Kasumi-1 (cell line): ENCODE measurements around the gene GNAI3.

Experiments used
- DNase-seq, 2 experiments: peaks; one replicate each; lab custom pipeline; 2025; lab: John Stamatoyannopoulos, UW

Gene GNAI3

DNA sequence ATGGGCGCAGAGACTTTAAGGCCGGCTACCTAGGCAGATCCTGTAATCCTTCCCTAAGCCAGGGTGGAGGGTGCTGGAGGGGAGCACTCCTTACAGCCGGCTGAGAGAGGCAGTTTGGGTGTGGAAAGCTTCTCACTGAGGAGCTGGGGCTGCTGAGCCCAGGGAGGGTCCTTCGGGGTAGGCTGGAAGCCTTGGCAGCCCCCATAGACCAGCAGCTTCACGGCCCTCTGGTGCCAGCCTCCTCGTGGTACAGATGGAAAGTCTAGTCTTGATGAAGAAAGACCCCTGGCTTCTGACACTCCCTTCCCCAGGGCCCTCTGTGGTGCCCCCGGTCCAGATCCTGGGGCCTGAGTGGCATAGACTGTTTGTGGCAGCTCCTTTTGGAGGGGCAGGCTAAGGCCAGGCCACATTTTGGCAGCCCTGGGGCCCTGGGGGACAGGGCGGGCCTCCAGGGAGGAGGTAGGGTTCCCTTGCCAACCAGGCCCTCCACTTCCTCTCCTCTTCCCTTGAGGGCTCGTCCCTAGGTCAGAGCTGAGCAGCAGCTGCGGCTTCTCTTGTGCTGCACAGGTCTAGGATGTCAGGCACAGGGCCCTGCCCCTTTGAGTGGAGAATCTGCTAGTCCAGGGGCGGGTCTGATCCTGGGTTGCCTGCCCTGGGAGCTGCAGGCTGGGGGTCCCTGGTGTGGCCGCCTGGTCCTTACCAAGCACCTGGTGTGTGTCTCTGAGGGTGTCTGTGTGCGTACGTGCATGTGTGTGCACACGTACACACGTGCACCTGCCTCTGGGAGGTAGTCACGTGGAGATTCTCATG is 76.0 kb downstream of the GNAI3 start:
- DNase-seq = peak; percentile 83 to 86

DNA sequence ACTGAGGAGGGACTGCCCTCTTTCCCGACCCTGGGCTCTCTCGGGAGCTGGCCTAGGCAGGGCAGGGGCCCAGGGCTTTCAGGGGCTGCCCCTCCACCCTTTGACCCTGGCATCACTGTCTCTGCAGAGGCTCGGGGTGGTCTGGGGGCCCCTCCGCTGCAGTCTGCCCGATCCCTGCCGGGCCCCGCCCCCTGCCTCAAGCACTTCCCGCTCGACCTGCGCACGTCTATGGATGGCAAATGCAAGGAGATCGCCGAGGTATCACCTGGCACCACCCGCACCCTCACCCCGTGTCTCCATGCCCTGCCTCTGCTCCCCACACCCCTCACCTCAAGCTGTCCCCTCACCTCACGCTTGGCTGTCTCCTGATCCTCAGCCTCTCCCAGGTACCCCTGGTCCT is 76.8 kb downstream of the GNAI3 start:
- no peak for DNase-seq

DNA sequence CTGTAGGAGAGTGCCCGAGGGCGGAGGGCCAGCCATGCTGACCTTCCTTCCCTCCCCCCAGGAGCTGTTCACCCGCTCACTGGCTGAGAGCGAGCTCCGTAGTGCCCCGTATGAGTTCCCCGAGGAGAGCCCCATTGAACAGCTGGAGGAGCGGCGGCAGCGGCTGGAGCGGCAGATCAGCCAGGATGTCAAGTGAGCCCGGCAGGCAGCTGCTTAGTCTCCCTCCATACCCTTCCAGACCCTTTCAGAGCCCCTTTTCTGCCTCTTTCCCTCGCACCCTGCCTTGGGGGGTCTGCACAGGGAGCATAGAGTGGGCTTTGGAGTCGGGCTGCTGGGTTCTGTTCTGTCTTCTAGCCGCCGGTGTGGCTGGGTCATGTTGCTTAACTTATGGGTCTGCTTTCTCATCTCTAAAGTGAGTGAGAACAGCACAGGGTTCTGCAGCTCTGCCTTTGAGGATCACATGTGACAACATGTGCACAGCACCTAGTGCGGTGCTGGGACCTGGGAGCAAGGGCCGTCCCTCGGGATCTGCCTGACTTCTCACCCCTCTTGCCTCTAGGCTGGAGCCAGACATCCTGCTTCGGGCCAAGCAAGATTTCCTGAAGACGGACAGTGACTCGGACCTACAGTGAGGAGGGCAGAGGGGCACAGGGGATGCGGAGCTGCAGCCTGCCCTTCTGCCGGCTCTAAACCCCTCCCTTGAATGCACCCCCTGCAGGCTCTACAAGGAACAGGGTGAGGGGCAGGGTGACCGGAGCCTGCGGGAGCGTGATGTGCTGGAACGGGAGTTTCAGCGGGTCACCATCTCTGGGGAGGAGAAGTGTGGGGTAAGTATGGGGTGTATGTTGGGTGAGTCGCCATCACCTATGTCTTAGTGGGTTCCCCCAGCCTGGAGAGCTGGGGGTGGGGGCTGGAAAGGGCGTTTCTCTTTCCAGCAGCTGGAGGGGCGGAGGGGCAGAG is 77.5 kb downstream of the GNAI3 start:
- DNase-seq = no peak

DNA sequence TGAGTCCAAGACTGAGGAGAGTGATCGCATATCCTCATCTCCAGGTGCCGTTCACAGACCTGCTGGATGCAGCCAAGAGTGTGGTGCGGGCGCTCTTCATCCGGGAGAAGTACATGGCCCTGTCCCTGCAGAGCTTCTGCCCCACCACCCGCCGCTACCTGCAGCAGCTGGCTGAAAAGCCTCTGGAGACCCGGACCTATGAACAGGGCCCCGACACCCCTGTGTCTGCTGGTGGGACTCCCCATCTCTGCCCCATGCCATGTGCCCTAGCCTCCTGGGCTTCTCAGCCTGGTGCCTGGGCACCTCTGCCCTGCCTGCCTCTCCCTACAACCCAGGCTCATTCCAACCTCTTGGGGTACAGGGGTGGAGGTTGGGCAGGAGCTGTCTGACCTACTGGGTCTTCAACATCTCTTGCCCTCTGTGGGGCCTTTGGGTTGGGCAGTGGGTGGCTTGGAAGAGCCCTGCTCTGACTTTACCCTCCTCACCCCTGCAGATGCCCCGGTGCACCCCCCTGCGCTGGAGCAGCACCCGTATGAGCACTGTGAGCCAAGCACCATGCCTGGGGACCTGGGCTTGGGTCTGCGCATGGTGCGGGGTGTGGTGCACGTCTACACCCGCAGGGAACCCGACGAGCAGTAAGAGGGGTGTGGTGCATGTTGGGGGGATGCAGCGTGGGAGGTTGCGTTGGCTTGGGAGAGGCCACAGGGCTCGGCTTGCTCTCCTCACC is 78.4 kb downstream of the GNAI3 start:
- no peak for DNase-seq

DNA sequence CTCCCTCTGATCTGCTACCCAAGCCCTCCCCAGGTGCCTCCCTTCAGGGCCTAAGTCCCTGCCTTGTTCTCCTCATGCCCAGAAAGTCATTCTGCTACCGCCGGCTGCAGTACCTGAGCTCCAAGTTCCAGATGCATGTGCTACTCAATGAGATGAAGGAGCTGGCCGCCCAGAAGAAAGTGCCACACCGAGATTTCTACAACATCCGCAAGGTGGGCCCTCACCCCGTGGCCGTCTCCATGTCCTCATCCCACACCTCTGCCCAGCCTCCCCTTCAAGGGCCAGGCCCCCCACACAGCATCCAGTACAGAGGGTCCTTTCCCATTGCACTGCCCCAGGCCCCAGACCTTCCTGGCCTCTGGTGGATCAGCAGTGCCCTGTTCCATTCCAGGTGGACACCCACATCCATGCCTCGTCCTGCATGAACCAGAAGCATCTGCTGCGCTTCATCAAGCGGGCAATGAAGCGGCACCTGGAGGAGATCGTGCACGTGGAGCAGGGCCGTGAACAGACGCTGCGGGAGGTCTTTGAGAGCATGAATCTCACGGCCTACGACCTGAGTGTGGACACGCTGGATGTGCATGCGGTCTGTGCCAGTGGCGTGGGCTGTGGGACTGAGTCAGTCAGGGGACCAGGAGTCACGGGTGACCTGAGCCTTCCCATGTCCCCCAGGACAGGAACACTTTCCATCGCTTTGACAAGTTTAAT is 79.4 kb downstream of the GNAI3 start:
- no peak for DNase-seq

DNA sequence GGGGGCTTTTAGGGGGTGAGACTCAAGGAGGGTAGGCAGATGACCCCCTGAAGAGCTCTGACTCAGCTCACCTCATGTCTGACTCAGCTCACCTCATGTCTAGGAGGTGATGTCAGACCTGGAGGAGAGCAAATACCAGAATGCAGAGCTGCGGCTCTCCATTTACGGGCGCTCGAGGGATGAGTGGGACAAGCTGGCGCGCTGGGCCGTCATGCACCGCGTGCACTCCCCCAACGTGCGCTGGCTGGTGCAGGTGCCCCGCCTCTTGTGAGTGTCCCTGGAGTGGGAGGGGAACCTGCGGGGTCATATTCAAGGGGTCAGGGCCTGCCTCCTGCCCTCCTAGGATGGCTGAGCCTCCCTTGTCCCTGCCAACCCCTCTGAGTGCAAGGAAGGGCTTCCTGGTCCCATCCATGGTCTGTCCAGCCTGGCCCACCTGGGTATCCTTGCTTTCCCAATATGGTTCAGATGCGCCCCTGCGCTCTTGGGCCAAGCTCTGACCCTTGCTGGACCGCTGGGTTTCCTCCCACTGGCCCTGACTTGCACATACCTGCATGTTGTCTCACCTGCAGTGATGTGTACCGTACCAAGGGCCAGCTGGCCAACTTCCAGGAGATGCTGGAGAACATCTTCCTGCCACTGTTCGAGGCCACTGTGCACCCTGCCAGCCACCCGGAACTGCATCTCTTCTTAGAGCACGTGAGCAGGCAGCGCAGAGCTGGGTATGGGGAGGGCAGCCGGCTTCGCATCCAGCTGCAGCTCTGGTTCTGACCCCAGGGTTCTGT is 80.3 kb downstream of the GNAI3 start:
- DNase-seq = no peak

DNA sequence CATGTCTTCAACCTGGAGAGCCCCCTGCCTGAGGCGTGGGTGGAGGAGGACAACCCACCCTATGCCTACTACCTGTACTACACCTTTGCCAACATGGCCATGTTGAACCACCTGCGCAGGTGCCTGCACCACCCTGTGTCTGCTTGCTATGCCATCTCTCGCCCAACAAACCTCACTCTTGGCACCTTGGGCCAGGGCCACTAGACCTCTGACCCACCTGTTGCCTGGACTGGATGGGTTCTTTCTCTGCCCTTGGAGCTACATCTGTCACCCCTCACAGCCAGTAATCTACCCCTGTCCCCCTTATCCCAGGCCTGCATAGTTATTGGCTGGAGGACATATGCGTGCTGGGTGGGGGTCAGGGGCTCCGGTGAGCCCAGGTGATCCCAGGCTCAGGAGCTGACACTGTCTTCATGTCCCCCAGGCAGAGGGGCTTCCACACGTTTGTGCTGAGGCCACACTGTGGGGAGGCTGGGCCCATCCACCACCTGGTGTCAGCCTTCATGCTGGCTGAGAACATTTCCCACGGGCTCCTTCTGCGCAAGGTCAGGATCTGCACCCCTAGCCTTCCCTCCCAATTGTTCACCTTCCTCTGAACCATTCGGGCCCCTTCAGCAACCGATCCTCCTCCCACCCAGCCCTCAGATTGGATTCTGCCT is 81.1 kb downstream of the GNAI3 start:
- DNase-seq = no peak

DNA sequence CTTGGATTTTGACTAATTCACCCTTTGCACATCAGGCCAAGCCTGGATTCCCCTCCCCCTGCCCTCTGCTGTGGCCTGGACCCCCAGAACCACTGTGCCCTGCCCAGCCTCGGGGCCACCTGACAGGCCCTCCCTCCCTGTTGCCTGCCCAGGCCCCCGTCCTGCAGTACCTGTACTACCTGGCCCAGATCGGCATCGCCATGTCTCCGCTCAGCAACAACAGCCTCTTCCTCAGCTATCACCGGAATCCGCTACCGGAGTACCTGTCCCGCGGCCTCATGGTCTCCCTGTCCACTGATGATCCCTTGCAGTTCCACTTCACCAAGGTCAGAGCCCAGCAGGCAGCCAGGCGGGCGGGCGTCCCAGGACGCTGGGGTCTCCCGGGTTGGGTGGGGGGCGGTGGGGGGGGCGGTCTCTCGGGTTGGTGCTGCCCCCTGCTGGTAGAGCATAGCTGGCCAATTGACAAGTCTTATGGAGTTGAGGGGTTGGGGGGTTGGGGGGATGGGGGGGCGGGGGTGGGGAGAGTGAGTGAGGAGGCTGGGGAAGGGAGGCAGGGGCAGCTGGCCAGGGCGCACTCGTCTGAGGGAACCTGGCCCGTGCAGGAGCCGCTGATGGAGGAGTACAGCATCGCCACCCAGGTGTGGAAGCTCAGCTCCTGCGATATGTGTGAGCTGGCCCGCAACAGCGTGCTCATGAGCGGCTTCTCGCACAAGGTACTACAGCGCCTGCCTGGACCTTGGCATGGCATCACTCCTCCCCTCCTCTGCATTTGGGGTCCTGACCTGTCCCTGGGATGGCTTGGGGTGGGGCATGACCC is 81.9 kb downstream of the GNAI3 start:
- no peak for DNase-seq

DNA sequence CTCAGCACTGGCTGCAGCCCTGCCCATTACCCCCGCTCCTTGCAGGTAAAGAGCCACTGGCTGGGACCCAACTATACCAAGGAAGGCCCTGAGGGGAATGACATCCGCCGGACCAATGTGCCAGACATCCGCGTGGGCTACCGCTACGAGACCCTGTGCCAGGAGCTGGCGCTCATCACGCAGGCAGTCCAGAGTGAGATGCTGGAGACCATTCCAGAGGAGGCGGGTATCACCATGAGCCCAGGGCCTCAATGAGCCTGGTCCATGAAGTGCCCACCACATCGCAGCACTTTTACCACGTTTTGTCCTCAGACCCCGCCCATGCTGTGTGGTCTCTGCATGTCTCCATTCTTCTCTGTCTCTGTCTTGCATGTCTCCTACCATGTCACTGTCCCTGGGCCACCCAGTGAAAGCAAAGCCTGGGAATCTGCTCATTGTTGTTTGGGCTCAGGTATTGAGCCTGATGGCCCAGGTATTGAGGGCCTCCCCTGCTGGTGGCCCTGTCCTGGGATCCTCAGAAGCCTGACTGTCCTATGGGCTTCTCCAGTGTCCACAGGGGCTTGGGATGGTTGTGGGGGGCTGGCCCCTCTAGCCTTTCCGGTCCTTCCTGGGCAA is 82.6 kb downstream of the GNAI3 start:
- DNase-seq = no peak

DNA sequence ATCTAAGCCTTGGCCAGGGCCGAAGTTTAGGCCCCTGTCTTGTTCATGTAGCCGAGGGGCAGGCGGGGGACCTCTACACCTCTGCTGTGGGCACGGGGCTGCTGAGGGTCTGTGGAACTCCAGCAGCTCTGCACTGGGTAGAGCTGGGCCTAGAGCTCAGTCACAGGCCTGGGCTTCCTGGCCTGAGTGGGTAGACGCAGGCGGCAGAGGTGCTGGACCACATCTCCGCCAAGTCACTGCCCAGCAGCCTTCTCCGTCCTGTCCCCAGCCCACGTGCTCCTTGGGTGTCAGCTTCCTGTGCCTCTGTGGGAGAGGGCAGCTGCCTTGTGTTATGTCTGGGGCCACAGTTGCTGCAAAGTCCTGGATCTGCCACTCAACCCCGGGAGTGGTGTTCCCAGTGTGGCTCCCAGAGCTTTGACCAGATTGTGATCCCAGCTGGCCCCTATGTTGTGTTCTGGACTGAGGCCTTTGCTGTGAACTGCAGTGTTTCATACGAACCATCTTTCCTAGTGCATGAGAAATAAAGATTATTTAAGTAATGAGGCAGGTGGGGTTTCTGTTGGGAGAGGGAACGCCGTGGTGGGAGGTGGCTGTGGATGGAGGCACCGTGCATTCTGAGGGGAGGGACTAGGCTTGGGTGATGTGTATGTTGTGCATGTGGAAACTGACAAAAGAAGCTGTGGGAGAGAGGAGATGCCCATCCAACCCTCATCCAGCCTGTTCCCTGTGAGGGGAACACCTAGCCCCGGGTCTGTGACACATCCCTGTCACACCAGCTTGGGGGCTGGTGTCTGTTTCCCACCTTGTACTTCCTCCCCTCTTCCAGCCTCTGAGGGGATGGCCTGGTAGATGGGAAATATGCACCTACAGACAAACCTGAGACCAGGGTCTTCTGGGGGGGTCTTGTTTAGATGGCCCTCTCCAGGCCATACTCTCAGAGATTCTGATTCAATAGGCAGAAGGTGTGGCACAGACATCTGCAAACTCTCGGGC is 83.4 kb downstream of the GNAI3 start:
- DNase-seq = no peak

DNA sequence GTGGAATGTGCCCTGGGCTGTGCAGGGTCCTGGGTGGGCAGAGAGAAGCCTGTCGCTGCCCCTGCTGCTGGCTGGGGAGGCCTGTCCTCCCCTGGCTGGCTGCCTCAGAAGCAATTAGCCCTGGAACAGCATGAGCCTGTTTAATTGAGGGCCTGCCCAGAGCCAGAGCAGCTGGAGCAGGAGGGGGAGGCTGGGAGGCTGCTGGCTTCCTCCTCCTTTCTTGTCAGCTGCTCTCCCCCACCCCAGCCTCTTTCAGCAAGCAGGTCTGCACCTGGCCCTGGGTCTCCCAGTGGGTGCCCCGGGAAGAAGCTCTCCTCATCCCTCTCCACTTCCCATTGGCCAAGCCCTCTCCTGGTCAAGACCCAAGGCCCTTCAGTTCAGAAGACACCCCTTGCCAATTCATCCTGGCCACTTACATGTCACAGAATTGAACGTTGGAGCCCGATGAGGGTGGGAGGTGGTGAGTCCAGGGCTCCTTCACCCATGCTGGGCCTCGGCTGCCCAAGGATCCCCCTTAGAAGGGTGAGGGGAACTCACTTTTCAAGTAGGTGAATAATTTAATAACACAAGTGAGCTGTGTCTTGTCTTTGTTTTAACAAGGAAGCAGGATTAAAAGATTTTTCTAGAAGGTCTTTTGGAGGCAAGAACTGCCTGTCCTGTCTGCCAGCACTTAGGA is 84.4 kb downstream of the GNAI3 start:
- no peak for DNase-seq

DNA sequence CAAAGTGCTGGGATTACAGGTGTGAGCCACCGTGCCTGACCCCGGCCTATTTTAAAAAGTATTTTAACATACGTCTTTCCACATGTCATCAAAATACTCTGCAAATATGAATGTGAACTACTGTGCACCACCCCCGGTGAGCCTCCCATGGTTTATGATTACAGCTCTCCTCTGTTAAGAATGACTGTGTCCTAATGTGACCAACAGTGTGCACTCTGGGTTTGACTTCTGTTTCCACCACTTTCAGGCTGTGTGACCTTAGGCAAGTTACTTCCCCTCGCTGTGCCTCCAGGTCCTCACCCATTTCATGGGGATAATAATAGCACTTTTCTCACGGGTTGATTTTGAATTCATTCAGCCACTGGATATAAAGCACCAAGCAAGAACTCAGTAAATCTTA is 85.9 kb downstream of the GNAI3 start:
- DNase-seq = no peak

DNA sequence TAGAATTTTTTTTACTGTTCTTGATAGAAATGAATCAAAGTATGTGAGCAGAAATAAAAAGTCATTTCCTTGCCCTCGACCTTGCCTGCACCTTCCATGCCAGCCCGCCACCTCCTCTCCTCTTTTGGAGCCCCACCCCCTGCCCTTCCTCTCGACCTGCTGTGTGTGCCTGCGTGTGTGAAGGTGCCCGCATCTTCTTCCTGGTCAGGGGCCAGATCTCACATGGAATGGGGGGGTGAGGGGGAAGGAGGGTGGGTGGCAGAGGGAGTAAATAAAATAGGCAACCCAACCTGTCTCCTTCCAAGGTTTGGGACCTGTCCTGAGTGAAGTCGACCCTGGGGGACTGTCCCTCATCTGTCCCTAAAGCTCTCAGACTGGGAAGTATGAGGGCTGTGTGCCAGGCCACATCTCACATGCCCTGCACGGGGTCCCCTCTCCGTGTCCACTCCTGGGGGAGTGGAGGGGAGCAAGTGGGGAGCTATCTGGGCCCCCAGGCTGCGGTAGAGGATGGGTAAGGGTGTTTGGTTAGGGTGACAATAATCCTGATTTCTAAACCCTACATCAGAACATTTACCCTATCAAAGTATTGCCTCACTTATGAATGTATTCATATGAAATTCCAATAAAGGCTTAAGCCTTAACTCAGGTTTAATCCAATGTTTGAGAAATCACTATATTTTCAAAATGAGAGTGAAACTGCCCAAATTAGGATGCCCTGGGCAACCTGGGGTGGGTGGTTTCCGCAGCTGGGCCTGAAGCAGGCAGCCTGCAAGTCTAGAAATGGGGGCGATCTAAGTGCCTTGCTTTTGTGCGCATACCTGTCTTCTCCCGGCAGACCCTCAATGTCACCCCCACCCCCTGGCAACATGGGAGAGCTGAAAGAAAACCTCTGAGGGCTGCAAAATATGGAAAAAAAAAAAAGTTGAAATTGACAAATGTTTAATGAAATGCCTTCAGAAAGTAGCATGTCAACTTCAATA is 86.6 kb downstream of the GNAI3 start:
- DNase-seq = no peak

DNA sequence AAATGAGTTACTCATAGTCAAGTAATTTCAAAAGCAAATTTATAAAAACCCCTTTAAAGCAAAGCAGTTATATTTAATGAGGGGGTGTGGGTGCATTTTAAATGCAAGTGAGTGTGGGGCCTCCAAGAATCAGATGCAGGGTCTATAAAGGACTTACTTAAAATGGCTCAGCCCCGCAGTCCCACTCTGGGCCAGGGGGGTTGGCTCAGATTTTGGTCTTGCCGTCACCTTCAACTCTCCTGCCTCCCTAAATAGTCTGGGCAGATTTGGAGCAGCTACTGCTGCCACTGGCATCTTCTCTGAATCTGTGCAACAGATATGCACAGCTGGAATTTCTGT is 87.4 kb downstream of the GNAI3 start:
- DNase-seq = no peak

DNA sequence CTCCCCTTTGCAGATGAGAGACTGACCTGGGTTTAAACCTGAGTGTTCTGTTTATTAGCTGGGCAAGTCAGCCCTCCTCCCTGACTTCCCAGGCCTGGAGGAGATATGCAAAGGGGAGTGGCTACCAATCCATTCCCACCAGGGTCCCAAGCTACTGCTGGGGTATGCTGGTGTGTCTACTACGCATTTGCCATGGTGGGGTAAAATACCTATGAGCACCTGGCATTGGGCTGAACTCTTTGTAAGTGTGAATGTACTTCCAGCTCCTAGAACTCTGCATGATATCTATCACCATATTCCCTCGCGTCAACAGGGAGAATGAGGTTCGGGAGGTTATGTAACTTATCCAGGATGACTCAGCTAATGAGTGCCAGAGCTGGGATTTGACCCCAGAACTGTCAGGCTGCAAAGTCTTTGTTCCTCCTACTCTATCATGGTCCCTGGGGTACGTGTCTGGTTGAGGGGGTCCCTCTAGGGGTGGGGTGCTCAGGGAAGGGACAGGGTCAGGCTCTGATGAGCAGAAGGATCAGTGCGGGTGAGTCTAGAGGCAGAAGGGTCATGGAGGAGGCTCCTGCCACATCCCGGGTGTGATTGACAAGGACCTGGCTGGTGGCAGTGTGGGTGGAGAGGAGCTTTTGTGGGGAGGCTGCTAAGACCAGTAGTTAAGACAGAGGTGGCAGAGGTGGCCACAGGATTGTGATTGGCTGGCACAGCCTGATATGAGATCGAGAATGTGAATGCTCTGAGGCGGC is 88.0 kb downstream of the GNAI3 start:
- no peak for DNase-seq
